Ovary (tissue), 9 donors: Measurements from ENCODE around the gene ITFG1. TPM values are rescaled to one million over a fixed set of nuclear protein-coding genes. Genes with fewer than 3 reads are reported as not detected.
"Not testable (repeated sequence)": the region's sequence is repeated elsewhere in the genome, so short reads cannot be mapped to it uniquely, and the experiment has no call there.

Experiments
- DNase-seq, 5 donors: peaks; one replicate each; pipeline ENCODE4 v3.0.0-alpha.2; 2019 to 2020
- H3K27ac ChIP-seq, 2 donors: fragments of 200-600 bp; one replicate each; pipeline versions ENCODE4 v1.5.1 to v1.8.0; 2019 to 2022
- H3K27me3 ChIP-seq: fragments of 200-600 bp; one replicate; pipeline ENCODE4 v1.8.0; 2022
- H3K36me3 ChIP-seq: fragments of 200-600 bp; sonication (generic); one replicate; pipeline ENCODE4 v1.5.1; 2019
- H3K4me1 ChIP-seq: one replicate; pipeline ENCODE4 v1.8.1; 2013; ENCODE audit warnings: mild to moderate bottlenecking, moderate library complexity; ENCODE audit not compliant: insufficient read depth
- H3K4me3 ChIP-seq: fragments of 200-600 bp; sonication (generic); one replicate; pipeline ENCODE4 v1.5.1; 2017
- H3K9me3 ChIP-seq, 2 donors: fragments of 200-600 bp in 1 of 2; sonication (generic) in 1 of 2; one replicate each; pipeline versions ENCODE4 v1.5.1 to v1.8.1; 2013 to 2019; ENCODE audit warnings: mild to moderate bottlenecking in 1 of 2, moderate library complexity in 1 of 2
- CTCF ChIP-seq, 3 donors: fragments of 450-650 bp in 2 of 3; fragments of 200-600 bp in 1 of 3; IDR thresholded peaks; one replicate each; pipeline versions ENCODE4 v1.5.1 to v1.8.0; 2016 to 2022; ENCODE audit warnings: antibody characterized with exemption in 3 of 3, mild to moderate bottlenecking in 1 of 3
- EP300 ChIP-seq: sonication (generic); formaldehyde crosslinking; IDR thresholded peaks from one replicate; pipeline ENCODE4 v1.6.1; 2017; ENCODE audit warnings: antibody characterized with exemption
- POLR2A ChIP-seq: fragments of 450-650 bp; IDR thresholded peaks from one replicate; pipeline ENCODE4 v1.6.1; 2017; ENCODE audit warnings: antibody characterized with exemption, mild to moderate bottlenecking, moderate library complexity
- WGBS, 3 donors: extraction: QIAGEN DNeasy Blood & Tissue Kit in 1 of 3; methylation state at CpG; one replicate each; pipeline versions ENCODE4 v1.1.5 to v1.1.7; 2013 to 2017; 5-methylcytosine and 5-hydroxymethylcytosine counted together
- intact Hi-C, 4 donors: fragments of 100-400 bp; cut with DNase I; formaldehyde crosslinking; loops; one replicate each; pipeline versions ENCODE4 v1.11.0 to v1.15.1; 2022 to 2023
- polyA plus RNA-seq, 2 donors: library from polyadenylated mRNA; stranded (reverse); fragments of 200-250 nt in 1 of 2; fragments of 350-450 nt in 1 of 2; fragmentation: Illumina TruSeq in 1 of 2; extraction: RNeasy Lipid Tissue Mini Kit (QIAGEN cat#74804) in 1 of 2; gene quantifications; one replicate each; pipeline ENCODE4 v1.2.3, GENCODE V29; 2013 to 2014
- total RNA-seq, 7 donors: library from RNA; depleted of rRNA in 2 of 7; stranded (reverse); fragments of >200 nt in 2 of 7; fragmentation: NEBNext Ultra II Directional in 3 of 7; extraction: Animal tissue kit (Norgen Biotek cat#: 25700) in 3 of 7; gene quantifications; one replicate each; pipeline versions ENCODE4 v1.1.0 to v1.2.4, GENCODE V29; 2016 to 2023
- donor health status: DM: no; HTN: no; CAD: no; lungs with moderate emphysema.
- donor health status: DM: no; HTN: no; CAD: no.
- donor health status: Bipolar disorder and iron deficiency.
- donor health status: DM: yes; HTN: yes; CAD: no.
- donor health status: DM: no; HTN: no; CAD: no.
- donor health status: DM: yes; HTN: yes; CAD: no.

ITFG1 gene
- total and polyA plus RNA-seq, 9 donors = 34.4 to 123 (median 40.2) TPM

- Histone ChIP-seq H3K4me1 (peaks cover 1% of the 10 kb centered on the region), H3K27ac (no peak overlapping the region), H3K36me3 (no peaks in the 10 kb centered on the region), H3K4me3 (peak overlapping the region; percentile 41), H3K9me3 (no peaks in the 10 kb centered on the region), H3K27me3 (no peaks in the 10 kb centered on the region)
- intact Hi-C loops = loop anchor here in 2 of 4 donors (2.0 to 10.0 kb wide), 4 partner anchors 30 to 1015 kb away; partner anchors contain the start of gene ABCC12 (in 2 of the 2)
- TF ChIP-seq POLR2A = no peak
- no peak for TF ChIP-seq EP300
- no peak for TF ChIP-seq CTCF (IDR thresholded peaks at IDR 0.05)
- DNase-seq = no peak
- 1 to 2% (median 1%) methylated on average over 8 of the region's 8 CpGs for WGBS, 3 donors
Measured at GRCh38 chr16:47142486-47142820, 318.4 kb downstream of the ITFG1 start.

GRCh38 chr16:47141773-47142485, 318.9 kb downstream of the ITFG1 start:
- 0 to 1% (median 1%) methylated on average over 26 of the region's 26 CpGs for WGBS, 3 donors
- no peaks in the 10 kb centered on the region for H3K27me3 ChIP-seq
- peaks cover 1% of the 10 kb centered on the region for H3K4me1 ChIP-seq
- no peaks in the 10 kb centered on the region for H3K36me3 ChIP-seq
- intact Hi-C loops = loop anchor here in 2 of 4 donors (2.0 to 10.0 kb wide), 4 partner anchors 29 to 1015 kb away; partner anchors contain the start of gene ABCC12 (in 2 of the 2)
- TF ChIP-seq CTCF (IDR thresholded peaks at IDR 0.05) = peak; percentile 57 to 61 (median 60)
- no peak for TF ChIP-seq EP300
- no peak for TF ChIP-seq POLR2A
- no peaks in the 10 kb centered on the region for H3K9me3 ChIP-seq
- peak overlapping the region; percentile 25 for H3K4me3 ChIP-seq
- peak; percentile 58 to 78 (median 66) for DNase-seq
- H3K27ac ChIP-seq = no peak overlapping the region

GRCh38 chr16:47140686-47141085, 320.2 kb downstream of the ITFG1 start:
- no peak for TF ChIP-seq POLR2A
- TF ChIP-seq CTCF (IDR thresholded peaks at IDR 0.05) = no peak
- no peak for TF ChIP-seq EP300
- no peak for DNase-seq
- intact Hi-C loops = loop anchor here in 2 of 4 donors (5.0 to 10.0 kb wide), 3 partner anchors 914 to 1017 kb away; partner anchors contain the start of gene ABCC12 (in 2 of the 2)
- Histone ChIP-seq H3K27me3 (no peaks in the 10 kb centered on the region), H3K27ac (no peak overlapping the region), H3K36me3 (no peaks in the 10 kb centered on the region), H3K4me1 (peaks cover 1% of the 10 kb centered on the region), H3K9me3 (no peaks in the 10 kb centered on the region), H3K4me3 (no peak overlapping the region)
- 74 to 78% (median 76%) methylated on average over 4 of the region's 4 CpGs for WGBS, 3 donors

GRCh38 chr16:47139561-47140185, 321.2 kb downstream of the ITFG1 start:
- no peaks in the 10 kb centered on the region for H3K27me3 ChIP-seq
- TF ChIP-seq POLR2A (no peak), EP300 (no peak), CTCF (IDR thresholded peaks at IDR 0.05) (no peak)
- intact Hi-C loops = loop anchor here in 3 of 4 donors (5.0 to 10.0 kb wide), 3 partner anchors 915 to 1018 kb away; partner anchors contain the start of gene ABCC12 (in 3 of the 3)

GRCh38 chr16:47137925-47138324, 322.9 kb downstream of the ITFG1 start:
- not testable (repeated sequence) for H3K4me1 ChIP-seq, H3K27ac ChIP-seq, H3K4me3 ChIP-seq, H3K27me3 ChIP-seq, H3K36me3 ChIP-seq, DNase-seq, H3K9me3 ChIP-seq
- intact Hi-C loops = loop anchor here in 1 of 4 donors (10.0 kb wide), 1 partner anchor 1017 kb away; the partner anchor contains the start of gene ABCC12
- 88 to 93% (median 92%) methylated on average over 9 of the region's 9 CpGs for WGBS, 3 donors

More at GRCh38 chr16:47139561-47140185, 321.2 kb downstream of the ITFG1 start:
- Histone ChIP-seq H3K4me1 (peaks cover 1% of the 10 kb centered on the region), H3K4me3 (no peak overlapping the region), H3K27ac (no peak overlapping the region), H3K36me3 (no peaks in the 10 kb centered on the region), H3K9me3 (no peaks in the 10 kb centered on the region)
- DNase-seq = no peak
- 76 to 80% (median 79%) methylated on average over 3 of the region's 3 CpGs for WGBS, 3 donors
